Esophagus mucosa (tissue), 1 donor: ENCODE data around the gene ZNF75A. TPM values are rescaled to one million over a fixed set of nuclear protein-coding genes. Genes with fewer than 3 reads are reported as not detected.

Experiments used
- ATAC-seq: fragments of 200-7000 bp; cut with Tn5 transposase; one replicate; pipeline ENCODE4 v1.9.1; 2020
- total RNA-seq: library from RNA; stranded (reverse); gene quantifications from one replicate; pipeline ENCODE4 v1.2.4, GENCODE V29; 2023
- donor health status: DM: yes; HTN: yes; CAD: no.

The ZNF75A gene
- total RNA-seq, 1 donor from 2014 or later: 10.4 TPM

GRCh38 chr16:3289998-3290673 lies 15.2 kb upstream of the ZNF75A start:
- ATAC-seq: no peak

GRCh38 chr16:3292604-3293003 lies 12.7 kb upstream of the ZNF75A start:
- ATAC-seq: no peak

GRCh38 chr16:3295209-3295608 lies 10.1 kb upstream of the ZNF75A start:
- ATAC-seq: peak; percentile 17

- no peak for ATAC-seq
Observed at GRCh38 chr16:3295783-3296182, 9.5 kb upstream of the ZNF75A start.

- ATAC-seq: no peak
Observed at GRCh38 chr16:3304370-3304769, 927 bp upstream of the ZNF75A start.

GRCh38 chr16:3306078-3306477 lies 781 bp downstream of the ZNF75A start:
- ATAC-seq: no peak

- no peak for ATAC-seq
Observed at GRCh38 chr16:3311496-3311895, 6.2 kb downstream of the ZNF75A start.

GRCh38 chr16:3317315-3317999 lies 12.2 kb downstream of the ZNF75A start:
- ATAC-seq: no peak

- no peak for ATAC-seq
Observed at GRCh38 chr16:3321816-3322215, 16.5 kb downstream of the ZNF75A start.

- no peak for ATAC-seq
Observed at GRCh38 chr16:3327514-3327913, 22.2 kb downstream of the ZNF75A start.

- no peak for ATAC-seq
Observed at GRCh38 chr16:3328104-3328503, 22.8 kb downstream of the ZNF75A start.

GRCh38 chr16:3328643-3329042 lies 23.3 kb downstream of the ZNF75A start:
- ATAC-seq: peak; percentile 32

GRCh38 chr16:3346041-3346440 lies 40.7 kb downstream of the ZNF75A start:
- ATAC-seq: no peak

- no peak for ATAC-seq
Observed at GRCh38 chr16:3347586-3347985, 42.3 kb downstream of the ZNF75A start.

GRCh38 chr16:3348547-3349167 lies 43.4 kb downstream of the ZNF75A start:
- no peak for ATAC-seq

- ATAC-seq: no peak
Observed at GRCh38 chr16:3349175-3349574, 43.9 kb downstream of the ZNF75A start.

- ATAC-seq: no peak
Observed at GRCh38 chr16:3355589-3355988, 50.3 kb downstream of the ZNF75A start, which contains the start of gene OR2C1. Gene OR2C1, plus strand, starts transcription at chr16:3355889. Its CDS starts 52 bp downstream, at chr16:3355941.

GRCh38 chr16:3356118-3356517 lies 50.8 kb downstream of the ZNF75A start:
- ATAC-seq: no peak

- no peak for ATAC-seq
Observed at GRCh38 chr16:3358871-3359270, 53.6 kb downstream of the ZNF75A start.

- no peak for ATAC-seq
Observed at GRCh38 chr16:3362931-3363330, 57.6 kb downstream of the ZNF75A start.

GRCh38 chr16:3363793-3364192 lies 58.5 kb downstream of the ZNF75A start:
- no peak for ATAC-seq

GRCh38 chr16:3364774-3365427 lies 59.6 kb downstream of the ZNF75A start:
- peak; percentile 98 for ATAC-seq
